Liver (tissue), 9 donors: ENCODE measurements around the gene MLN. TPM values are rescaled to one million over a fixed set of nuclear protein-coding genes. Genes with fewer than 3 reads are reported as not detected.

Experiments used
- DNase-seq: peaks from one replicate; pipeline ENCODE4 v3.0.0-alpha.2; 2017; ENCODE audit warnings: low spot score
- H3K27ac ChIP-seq, 2 donors: one replicate each; pipeline ENCODE4 v1.7.0; 2013; ENCODE audit warnings: inconsistent platforms in 2 of 2, low read length in 2 of 2, control low read depth in 1 of 2, low read depth in 1 of 2, mild to moderate bottlenecking in 1 of 2
- H3K27me3 ChIP-seq, 4 donors: one replicate each; pipeline versions ENCODE4 v1.6.1 to v1.7.0; 2013; ENCODE audit warnings: low read length in 3 of 4, inconsistent platforms in 1 of 4, mild to moderate bottlenecking in 1 of 4, moderate library complexity in 1 of 4; ENCODE audit not compliant: control insufficient read depth in 4 of 4, insufficient read depth in 4 of 4
- H3K36me3 ChIP-seq, 4 donors: one replicate each; pipeline versions ENCODE4 v1.6.1 to v1.7.0; 2013; ENCODE audit warnings: low read length in 3 of 4, mild to moderate bottlenecking in 3 of 4, low read depth in 1 of 4, moderate library complexity in 1 of 4; ENCODE audit not compliant: control insufficient read depth in 4 of 4, insufficient read depth in 3 of 4
- H3K4me1 ChIP-seq, 4 donors: one replicate each; pipeline versions ENCODE4 v1.6.1 to v1.7.0; 2013; ENCODE audit warnings: low read length in 3 of 4, mild to moderate bottlenecking in 3 of 4, moderate library complexity in 1 of 4; ENCODE audit not compliant: control insufficient read depth in 4 of 4, insufficient read depth in 4 of 4
- H3K4me3 ChIP-seq, 3 donors: one replicate each; pipeline versions ENCODE4 v1.6.1 to v1.7.0; 2013; ENCODE audit warnings: low read length in 3 of 3, control low read depth in 1 of 3, low read depth in 1 of 3, mild to moderate bottlenecking in 1 of 3
- H3K9ac ChIP-seq, 2 donors: one replicate each; pipeline ENCODE4 v1.7.0; 2013; ENCODE audit warnings: low read length in 2 of 2, mild to moderate bottlenecking in 2 of 2, moderate library complexity in 2 of 2, control low read depth in 1 of 2, low read depth in 1 of 2
- H3K9me3 ChIP-seq, 4 donors: one replicate each; pipeline versions ENCODE4 v1.6.1 to v1.7.0; 2013; ENCODE audit warnings: low read length in 3 of 4; ENCODE audit not compliant: control insufficient read depth in 4 of 4
- ATF3 ChIP-seq: IDR thresholded peaks from 2 replicates; pipeline ENCODE4 v1.6.1; 2016; ENCODE audit warnings: antibody characterized with exemption
- CTCF ChIP-seq: fragments of 150-350 bp; IDR thresholded peaks from 2 replicates; pipeline ENCODE4 v1.5.1; 2017; ENCODE audit warnings: improper control_type of control experiment, low read depth, low read length; ENCODE audit not compliant: missing input control
- EGR1 ChIP-seq, 2 donors: IDR thresholded peaks; 2 replicates each; pipeline ENCODE4 v1.6.1; 2016 to 2018; ENCODE audit warnings: antibody characterized with exemption in 2 of 2, low read depth in 2 of 2
- FOXA1 ChIP-seq: IDR thresholded peaks from 2 replicates; pipeline ENCODE4 v1.6.1; 2016; ENCODE audit warnings: antibody characterized with exemption
- FOXA2 ChIP-seq: IDR thresholded peaks from 2 replicates; pipeline ENCODE4 v1.6.1; 2016; ENCODE audit warnings: antibody characterized with exemption
- GABPA ChIP-seq, 2 donors: IDR thresholded peaks in 1 of 2; conservative IDR thresholded peaks in 1 of 2; 2 replicates each; pipeline ENCODE4 v1.6.1; 2016; ENCODE audit warnings: antibody characterized with exemption in 2 of 2, mild to moderate bottlenecking in 1 of 2, moderate library complexity in 1 of 2
- HNF4A ChIP-seq, 2 donors: conservative IDR thresholded peaks; 2 replicates each; pipeline ENCODE4 v1.6.1; 2016; ENCODE audit warnings: antibody characterized with exemption in 2 of 2, mild to moderate bottlenecking in 2 of 2
- HNF4G ChIP-seq: IDR thresholded peaks from 2 replicates; pipeline ENCODE4 v1.6.1; 2016; ENCODE audit warnings: antibody characterized with exemption
- JUND ChIP-seq, 2 donors: IDR thresholded peaks; 2 replicates each; pipeline ENCODE4 v1.6.1; 2016; ENCODE audit warnings: antibody characterized with exemption in 2 of 2
- MAX ChIP-seq: IDR thresholded peaks from 2 replicates; pipeline ENCODE4 v1.6.1; 2016; ENCODE audit warnings: antibody characterized with exemption
- NR2F2 ChIP-seq: IDR thresholded peaks from 2 replicates; pipeline ENCODE4 v1.6.1; 2016; ENCODE audit warnings: antibody characterized with exemption
- RAD21 ChIP-seq, 2 donors: IDR thresholded peaks; 2 replicates each; pipeline ENCODE4 v1.6.1; 2016; ENCODE audit warnings: antibody characterized with exemption in 2 of 2, mild to moderate bottlenecking in 2 of 2
- REST ChIP-seq: IDR thresholded peaks from 2 replicates; pipeline ENCODE4 v1.6.1; 2016; ENCODE audit warnings: antibody characterized with exemption, mild to moderate bottlenecking
- RXRA ChIP-seq, 2 donors: IDR thresholded peaks; 2 replicates each; pipeline ENCODE4 v1.6.1; 2017 to 2018; ENCODE audit warnings: antibody characterized with exemption in 2 of 2, mild to moderate bottlenecking in 1 of 2
- SP1 ChIP-seq: IDR thresholded peaks from 2 replicates; pipeline ENCODE4 v1.6.1; 2018; ENCODE audit warnings: antibody characterized with exemption, mild to moderate bottlenecking
- TAF1 ChIP-seq: conservative IDR thresholded peaks from 2 replicates; pipeline ENCODE4 v1.6.1; 2016; ENCODE audit warnings: antibody characterized with exemption, mild to moderate bottlenecking
- YY1 ChIP-seq: IDR thresholded peaks from 2 replicates; pipeline ENCODE4 v1.6.1; 2016; ENCODE audit warnings: antibody characterized with exemption, mild to moderate bottlenecking
- ZBTB33 ChIP-seq: IDR thresholded peaks from 2 replicates; pipeline ENCODE4 v1.6.1; 2016; ENCODE audit warnings: antibody characterized with exemption
- WGBS: extraction: QIAGEN DNeasy Blood & Tissue Kit; methylation state at CpG from one replicate; pipeline ENCODE4 v1.1.7; 2013; 5-methylcytosine and 5-hydroxymethylcytosine counted together
- polyA plus RNA-seq, 2 donors: library from polyadenylated mRNA; stranded (reverse) in 1 of 2; unstranded in 1 of 2; fragments of 200-250 nt in 1 of 2; fragments of >200 nt in 1 of 2; fragmentation: Nextera tagmentation in 1 of 2; extraction: Ambion mirVana in 1 of 2; gene quantifications; one replicate each; pipeline versions ENCODE4 v1.2.1 to v1.2.3, GENCODE V29; 2013 to 2015
- total RNA-seq, 2 donors: library from RNA; depleted of rRNA; stranded (reverse); fragments of >200 nt; gene quantifications; one replicate each; pipeline ENCODE4 v1.2.3, GENCODE V29; 2014
- donor health status: healthy.
- donor health status: healthy.
- donor health status: healthy.
- donor health status: healthy.
- donor health status: healthy.

The MLN gene
- total and polyA plus RNA-seq, 4 donors: not detected

- H3K36me3 ChIP-seq: no peaks in the 10 kb centered on the region
- H3K4me3 ChIP-seq: no peak overlapping the region
- TF ChIP-seq YY1 (no peak), FOXA1 (no peak), CTCF (no peak), JUND (IDR thresholded peaks at IDR 0.05) (no peak), HNF4G (no peak), SP1 (no peak), TAF1 (no peak), NR2F2 (no peak), RAD21 (IDR thresholded peaks at IDR 0.05) (no peak), RXRA (IDR thresholded peaks at IDR 0.05) (no peak), FOXA2 (no peak), REST (no peak), GABPA (IDR thresholded peaks at IDR 0.05 in 1 of 2, conservative IDR thresholded peaks at IDR 0.05 in 1 of 2) (no peak), ATF3 (no peak), EGR1 (IDR thresholded peaks at IDR 0.05; ENCODE audit: low read depth in 2 of 2) (no peak), MAX (no peak)
- WGBS: 84% methylated on average over 3 of the region's 3 CpGs
- DNase-seq: no peak
- no peaks in the 10 kb centered on the region for H3K27me3 ChIP-seq
- H3K9me3 ChIP-seq: no peaks in the 10 kb centered on the region
- H3K4me1 ChIP-seq: no peaks in the 10 kb centered on the region
- no peak overlapping the region for H3K9ac ChIP-seq
- H3K27ac ChIP-seq: no peak overlapping the region
Observed at GRCh38 chr6:33850296-33850695, 46.5 kb upstream of the MLN start.

GRCh38 chr6:33849500-33850075 lies 45.8 kb upstream of the MLN start:
- WGBS: 90% methylated on average over 9 of the region's 9 CpGs
- no peak for DNase-seq
- Histone ChIP-seq H3K9me3 (no peaks in the 10 kb centered on the region), H3K4me3 (no peak overlapping the region), H3K9ac (no peak overlapping the region), H3K36me3 (no peaks in the 10 kb centered on the region), H3K4me1 (no peaks in the 10 kb centered on the region), H3K27ac (no peak overlapping the region), H3K27me3 (no peaks in the 10 kb centered on the region)
- TF ChIP-seq EGR1 (IDR thresholded peaks at IDR 0.05; ENCODE audit: low read depth in 2 of 2) (no peak), SP1 (no peak), MAX (no peak), ATF3 (no peak), ZBTB33 (no peak), HNF4A (conservative IDR thresholded peaks at IDR 0.05) (no peak), CTCF (no peak)
